Activated CD4-positive, alpha-beta T cell treated with anti-CD3 and anti-CD28 coated beads, Interleukin-2, amount 50 U/mL, for 4 hours (primary cell): ENCODE results near the gene NUDT3.
"Not testable (repeated sequence)": the region's sequence is repeated elsewhere in the genome, so short reads cannot be mapped to it uniquely, and the experiment has no call there.

Source experiments
- DNase-seq, 2 experiments: peaks; one replicate each; pipeline ENCODE4 v3.0.0-alpha.2; 2020

The NUDT3 gene

DNA sequence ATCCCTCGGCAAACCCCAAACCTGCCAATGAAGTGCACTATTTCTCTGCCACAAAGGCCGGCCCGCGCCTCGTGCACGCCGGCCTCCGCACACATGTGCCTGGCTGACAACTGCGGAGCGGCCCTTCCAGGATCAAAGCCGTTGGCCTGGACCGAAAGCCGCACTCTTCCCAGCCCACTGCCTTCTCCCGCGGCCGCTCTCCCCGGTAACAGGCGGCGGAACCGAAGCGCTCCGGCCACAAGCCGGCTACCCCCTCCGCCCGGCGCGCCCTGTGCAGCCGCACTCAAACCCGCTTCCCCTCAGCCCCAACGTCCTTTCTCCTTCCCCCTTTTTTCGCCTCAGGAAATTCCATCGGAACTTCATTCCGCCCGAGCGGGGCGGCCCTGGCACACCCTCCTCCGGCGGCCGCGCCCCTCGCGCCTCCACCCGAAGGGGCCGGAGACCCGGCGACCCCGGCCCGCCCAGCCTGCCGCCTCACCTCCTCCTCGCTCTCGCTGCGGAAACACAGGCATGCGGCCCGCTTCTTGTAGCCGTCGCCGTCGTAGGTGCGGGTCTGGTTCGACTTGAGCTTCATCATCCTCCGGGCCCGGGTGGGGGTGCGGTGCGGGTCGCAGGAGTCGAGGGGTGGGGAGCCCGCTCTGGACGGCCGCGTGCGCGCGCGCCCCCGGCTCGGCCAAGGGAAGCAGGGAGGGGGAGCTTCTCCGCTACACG lies 528 bp downstream of the NUDT3 start:
- peak; percentile 39 to 50 for DNase-seq

DNA sequence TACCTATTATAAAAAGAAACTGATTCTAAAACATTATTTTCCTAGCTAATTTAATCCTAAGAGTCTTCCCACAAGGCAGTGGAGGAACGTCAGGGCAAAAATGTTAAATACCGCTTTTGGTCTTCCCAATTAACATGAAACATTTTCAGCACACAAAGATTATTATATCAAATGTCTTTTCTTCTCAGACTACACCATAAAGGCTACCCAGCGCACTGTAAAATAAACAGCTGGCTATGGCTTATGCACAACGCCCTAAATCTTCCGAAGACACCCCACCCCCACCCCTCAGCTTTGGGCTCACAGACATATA lies 1.0 kb downstream of the NUDT3 start:
- no peak for DNase-seq

DNA sequence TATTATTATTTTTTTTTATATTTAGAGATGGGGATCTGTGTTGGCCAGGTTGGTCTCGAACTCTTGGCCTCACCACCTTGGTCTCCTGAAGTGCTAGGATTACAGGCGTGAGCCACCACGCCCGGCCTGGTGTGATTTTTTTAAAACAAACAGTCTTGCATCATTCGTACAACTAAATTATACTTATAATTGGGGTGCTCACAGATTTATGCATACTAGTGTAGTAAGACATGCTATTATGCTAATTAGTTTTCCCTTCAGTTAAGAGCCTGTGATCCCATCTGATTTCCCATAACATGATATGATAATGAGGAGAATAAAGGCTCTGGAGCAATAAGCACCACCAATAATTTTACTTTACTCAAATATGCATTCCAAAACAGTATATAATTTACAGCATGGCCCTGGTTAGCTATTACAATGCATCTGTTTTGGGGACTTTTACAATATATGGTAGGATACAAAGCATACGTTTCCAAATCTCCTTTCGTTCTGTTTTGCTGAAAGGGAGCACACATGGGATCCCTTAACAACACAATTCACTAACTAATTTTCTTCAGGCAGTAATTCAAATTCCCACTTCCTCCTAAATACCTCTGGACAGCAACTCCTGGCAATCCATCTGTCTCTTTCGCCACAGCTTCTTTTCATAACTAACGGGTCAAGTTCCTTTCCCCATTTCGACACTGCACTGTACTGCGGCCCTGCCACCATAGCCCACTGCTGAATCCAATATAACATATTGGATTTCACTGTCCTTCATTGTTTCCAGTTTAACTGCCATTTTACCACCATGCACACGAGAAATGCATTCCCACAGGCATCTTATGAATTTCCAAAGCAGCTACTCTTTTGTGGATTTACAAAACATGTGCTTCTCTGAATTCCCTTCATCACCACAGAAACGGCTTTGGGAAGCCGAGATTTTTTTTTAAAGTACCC lies 1.7 kb downstream of the NUDT3 start:
- no peak for DNase-seq

DNA sequence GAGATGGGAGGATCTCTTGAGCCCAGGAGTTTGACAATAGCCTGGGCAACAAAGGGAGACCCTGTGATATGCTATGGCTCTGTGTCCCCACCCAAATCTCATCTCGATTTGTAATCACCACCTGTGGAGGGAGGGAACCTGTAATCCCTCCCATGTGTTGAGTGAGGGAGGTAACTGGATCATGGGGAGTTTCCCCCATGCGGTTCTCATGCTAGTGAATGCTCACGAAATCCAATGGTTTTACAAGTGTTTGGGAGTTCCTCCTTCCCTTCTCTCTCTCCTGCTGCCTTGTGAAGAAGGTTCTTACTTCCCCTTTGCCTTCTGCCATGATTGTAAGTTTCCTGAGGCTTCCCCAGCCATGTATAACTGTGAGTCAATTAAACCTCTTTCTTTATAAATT lies 3.4 kb downstream of the NUDT3 start:
- DNase-seq, result no peak

DNA sequence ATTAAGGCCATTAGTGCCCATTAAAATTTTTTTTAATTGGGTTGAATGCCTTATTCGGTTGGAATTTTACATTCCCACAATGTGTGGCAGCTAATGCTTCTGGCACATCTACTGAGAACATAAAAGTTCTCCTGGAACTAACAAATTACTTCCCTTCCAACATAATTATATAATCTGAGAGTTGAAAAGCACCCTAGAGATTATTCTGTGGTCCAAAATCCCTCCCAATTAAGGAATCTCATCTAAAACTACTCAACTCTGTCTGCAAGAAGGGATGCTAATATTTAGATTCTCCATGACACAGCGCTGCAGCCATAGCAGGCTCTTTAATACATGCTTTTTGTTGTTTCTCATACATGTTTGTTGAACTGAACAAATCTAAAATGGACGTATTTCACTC lies 4.0 kb downstream of the NUDT3 start:
- DNase-seq, result no peak

DNA sequence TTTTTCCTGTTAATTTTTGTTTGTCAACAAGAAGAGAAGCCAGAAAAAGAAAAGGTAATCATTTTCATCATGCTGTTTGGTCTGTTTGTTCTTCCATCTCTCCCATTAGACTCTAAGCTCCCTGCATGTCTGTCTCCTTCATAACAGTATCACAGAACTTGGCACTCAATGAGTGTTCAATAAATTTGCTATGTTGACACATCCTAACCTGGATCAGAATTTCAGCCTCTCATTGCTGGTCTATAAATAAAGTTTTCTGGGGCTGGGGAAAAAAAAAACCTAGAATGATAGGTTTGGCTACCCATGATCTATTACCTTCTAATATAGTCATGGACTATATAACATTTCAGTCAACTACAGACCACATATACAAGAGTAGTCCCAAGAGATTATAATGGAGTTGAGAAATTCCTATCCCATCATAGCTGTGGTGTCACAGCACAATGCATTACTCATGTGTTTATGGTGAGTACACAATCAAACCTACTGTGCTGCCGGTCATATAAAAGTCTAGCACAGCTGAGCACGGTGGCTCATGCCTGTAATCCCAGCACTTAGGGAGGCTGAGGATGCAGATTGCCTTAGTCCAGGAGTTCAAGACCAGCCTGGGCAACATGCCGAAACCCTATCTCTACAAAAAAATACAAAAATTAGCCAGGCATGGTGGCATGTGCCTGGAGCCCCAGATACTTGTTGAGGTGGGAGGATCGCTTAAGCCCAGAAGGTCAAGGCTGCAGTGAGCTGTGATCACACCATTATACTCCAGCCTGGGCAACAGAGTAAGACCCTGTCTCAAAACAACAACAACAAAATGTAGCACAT lies 5.9 kb downstream of the NUDT3 start:
- DNase-seq, result no peak

DNA sequence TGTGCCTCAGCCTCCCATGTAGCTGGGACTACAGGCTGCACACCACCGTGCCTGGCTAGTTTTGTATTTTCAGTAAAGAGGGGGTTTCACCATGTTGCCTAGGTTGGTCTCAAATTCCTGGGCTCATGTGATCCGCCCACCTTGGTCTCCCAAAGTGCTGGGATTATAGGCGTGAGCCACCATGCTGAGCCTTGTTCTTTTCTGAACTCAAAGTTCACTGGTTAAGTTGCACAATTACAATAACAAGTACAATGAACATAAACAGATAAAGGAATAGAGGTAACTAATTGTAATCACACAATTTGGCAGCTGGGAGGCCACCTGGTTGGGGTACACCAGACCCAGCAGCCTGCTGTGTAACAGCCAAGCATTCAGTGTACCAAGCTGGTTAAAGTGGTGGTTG lies 6.7 kb downstream of the NUDT3 start:
- no peak for DNase-seq

DNA sequence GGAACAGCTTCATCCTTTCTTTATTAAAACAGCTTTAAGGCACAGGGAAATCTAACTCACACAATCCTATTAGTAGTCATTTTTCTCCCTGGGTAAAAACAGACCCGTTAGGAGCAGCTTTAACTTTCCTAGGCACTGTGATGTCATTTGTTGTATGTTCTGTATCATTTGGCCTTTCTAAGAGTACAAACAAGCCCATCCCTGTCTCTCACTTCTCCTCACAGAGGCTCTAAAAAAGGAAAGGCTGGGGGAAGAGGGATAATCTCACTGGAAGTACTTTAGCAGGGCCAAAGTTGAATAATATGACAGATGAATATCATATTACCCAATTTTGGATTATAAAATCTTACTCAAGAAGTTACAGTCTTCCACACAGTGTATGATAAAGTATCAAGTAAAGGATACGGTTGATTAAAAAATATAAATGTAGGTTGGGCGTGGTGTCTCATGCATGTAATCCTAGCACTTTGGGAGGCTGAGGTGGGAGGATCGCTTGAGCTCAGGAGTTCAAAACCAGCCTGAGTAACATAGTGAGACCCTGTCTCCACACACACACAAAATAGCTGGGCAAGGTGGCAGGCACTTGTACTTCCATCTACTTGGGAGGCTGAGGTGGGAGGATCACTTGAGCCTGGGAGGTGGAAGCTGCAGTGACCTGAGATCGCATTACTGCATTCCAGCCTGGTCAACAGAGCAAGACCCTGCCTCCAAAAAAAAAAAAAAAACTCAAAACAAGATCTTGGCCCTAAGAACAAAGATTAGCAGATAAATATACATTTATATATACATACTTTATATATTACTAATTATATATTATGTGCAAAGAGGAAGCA lies 7.9 kb downstream of the NUDT3 start:
- DNase-seq, result no peak

DNA sequence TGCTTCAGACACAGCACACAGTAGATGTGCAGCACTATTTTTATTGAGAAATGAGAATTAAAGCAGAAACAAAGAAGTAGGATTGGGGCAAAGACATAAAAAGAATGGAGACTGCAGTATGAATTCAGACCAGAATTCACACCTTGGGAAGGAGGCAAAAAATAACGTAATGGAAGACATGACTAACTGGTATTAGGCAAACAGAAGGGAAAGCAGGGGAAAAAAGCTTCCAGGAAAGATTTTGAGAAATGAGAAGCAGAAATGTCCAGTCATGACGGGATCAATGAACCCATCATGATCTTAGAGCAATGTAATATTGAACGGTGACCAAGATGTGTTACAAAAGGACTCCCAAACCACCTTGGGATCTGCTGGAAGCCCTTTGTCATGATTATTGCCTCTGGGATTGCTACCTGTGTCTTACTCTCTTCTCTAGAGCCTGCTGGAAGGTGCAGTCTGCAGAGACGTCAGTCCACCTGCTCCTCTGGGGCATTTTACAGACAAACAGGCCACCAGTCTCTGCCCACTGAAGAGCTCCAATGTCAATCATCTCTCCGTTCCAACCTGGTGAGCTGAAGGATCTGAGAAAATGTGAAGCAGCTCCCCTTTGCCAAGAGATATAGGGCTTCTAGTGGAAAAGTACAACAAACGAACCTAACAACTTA lies 8.7 kb downstream of the NUDT3 start:
- DNase-seq, result no peak

DNA sequence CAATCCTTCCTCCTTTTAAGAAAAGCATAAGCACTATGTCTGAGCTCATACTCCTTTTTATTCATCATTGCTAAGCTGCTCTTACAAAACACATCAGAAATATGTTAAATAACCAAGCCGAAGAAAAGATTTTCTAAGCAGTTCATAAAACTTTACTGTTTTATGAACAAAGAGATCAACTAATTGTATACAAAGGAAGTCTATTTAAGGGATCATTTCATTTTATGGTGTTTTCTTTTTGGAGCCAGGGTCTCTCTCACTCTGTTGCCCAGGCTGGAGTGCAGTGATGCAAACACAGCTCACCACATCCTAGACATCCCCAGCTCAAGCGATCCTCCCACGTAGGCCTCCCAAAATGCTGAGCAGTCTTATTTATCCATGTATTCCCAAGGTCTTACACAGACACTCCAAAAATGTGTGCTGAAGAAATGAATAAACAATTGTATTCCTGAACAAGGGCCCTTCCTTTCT lies 9.3 kb downstream of the NUDT3 start:
- no peak for DNase-seq

DNA sequence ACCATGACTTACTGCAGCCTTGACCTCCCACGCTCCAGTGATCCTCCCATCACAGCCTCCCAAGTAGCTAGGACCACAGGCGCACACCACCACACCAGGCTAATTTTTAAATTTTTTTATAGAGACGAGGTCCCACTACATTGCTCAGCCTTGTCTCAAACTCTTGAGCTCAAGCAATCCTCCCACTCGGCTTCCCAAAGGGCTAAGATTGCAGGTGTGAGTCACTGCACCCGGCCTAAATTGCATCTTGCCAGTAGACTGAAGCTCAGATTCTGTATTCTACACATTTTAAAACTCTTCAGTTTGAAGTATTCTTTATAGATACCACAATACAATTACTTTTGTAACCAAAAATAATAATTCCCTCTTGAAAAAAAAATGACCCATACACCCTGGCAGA lies 11.4 kb downstream of the NUDT3 start:
- peak in 1 of 2 experiments; percentile 17 for DNase-seq

DNA sequence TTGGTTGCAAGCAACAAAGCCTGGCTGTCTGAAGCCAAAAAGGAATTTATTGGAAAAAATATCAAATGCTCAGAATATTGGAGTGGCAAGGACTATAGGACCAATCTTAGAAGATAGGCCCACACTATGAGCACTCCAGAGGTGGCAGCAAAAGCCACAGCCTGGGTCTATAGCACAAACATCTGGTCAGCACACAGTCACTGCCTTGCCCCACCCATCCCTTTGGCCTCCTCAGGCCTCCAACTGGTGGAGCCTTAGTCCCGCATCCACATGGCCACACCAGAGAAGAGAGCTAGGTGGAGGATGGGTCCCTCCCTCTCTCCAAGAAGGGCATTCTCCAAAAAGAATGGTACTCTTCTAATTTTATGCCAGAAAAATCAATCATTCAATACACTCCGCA lies 14.0 kb downstream of the NUDT3 start:
- no peak for DNase-seq

DNA sequence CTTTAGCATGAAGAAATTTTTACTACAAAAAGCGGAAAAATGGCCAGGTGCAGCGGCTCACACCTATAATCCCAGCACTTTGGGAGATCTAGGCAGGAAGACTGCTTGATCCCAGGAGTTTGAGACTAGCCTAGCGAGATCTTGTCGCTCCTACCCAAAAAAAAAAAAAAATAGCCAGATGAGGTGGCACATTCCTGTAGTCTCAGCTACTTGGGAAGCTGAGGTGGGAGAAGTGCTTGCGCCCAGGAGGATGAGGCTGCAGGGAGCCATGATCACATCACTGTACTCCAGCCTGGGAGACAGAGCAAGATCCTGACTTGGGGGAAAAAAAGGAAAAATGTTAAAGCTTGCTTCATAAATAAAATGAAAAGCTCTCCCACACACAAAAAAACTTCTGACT lies 14.5 kb downstream of the NUDT3 start:
- DNase-seq, result no peak

DNA sequence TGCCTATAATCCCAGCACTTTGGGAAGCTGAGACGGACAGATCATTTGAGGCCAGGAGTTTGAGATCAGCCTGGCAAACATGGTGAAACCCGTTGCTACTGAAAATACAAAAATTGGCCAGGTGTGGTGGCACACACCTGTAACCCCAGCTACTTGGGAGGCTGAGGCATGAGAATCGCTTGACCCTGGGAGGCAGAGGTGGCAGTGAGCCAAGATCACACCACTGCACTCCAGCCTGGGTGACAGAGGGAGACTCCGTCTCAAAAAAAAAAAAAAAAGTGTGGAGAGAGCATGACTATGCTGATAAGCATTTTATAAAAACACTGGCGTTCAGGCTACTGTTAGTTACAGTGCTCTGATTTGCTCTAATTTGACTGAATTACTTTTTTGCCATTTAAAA lies 14.9 kb downstream of the NUDT3 start:
- not testable (repeated sequence) for DNase-seq

DNA sequence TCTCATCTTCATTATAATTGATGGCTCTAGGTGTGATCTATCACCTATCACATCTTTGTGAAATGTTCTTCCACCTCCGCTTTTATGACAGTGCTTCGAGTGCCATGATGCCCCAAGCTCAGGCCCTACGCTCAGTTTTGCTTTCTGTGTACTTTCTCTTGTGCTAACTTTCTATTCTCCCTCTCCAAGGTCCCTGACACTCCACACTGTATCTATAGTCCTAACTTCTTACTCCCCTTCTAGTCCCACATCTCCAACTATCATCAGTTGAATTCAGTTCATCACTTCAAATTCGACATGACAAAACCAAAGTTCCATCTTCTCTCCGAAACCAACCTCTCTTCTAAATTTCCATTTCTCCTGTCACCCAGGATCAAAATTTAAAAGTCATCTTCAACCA lies 16.6 kb downstream of the NUDT3 start:
- no peak for DNase-seq

DNA sequence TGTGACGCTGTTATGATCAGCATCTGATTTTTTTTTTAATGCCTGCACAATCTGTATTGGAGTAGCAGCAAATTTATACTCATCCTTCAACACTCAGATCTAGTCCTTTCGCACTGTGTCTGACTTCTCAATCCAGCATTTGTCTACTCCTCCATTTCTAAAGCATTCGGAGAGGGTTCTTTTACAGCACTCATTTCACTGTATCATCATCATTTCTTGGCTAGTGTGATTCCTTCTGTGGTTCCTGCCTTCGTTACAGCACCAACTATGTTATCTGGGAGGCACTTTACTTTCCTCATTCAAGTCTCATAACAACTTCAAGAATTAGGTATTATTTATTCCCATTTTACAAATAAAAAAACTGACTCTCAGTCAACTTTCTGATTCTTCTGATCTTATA lies 18.0 kb downstream of the NUDT3 start:
- DNase-seq, result no peak

DNA sequence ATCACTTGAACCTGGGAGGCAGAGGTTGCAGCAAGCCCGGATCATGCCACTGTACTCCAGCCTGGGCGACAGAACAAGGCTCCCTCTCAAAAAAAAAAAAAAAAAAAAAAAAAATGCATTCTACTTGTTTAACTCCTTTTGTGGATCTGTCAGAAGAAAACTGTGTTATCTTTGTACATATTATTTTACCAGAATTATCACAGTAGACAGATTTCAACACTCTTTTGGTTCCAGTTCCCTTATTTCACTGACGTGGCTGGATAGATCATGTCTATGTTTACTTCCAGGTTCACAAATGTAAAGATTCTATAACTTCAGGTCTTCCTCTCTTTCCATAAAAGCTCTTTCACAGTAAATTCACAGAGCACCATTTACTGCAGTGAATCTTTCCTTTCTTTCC lies 18.4 kb downstream of the NUDT3 start:
- DNase-seq, result no peak

DNA sequence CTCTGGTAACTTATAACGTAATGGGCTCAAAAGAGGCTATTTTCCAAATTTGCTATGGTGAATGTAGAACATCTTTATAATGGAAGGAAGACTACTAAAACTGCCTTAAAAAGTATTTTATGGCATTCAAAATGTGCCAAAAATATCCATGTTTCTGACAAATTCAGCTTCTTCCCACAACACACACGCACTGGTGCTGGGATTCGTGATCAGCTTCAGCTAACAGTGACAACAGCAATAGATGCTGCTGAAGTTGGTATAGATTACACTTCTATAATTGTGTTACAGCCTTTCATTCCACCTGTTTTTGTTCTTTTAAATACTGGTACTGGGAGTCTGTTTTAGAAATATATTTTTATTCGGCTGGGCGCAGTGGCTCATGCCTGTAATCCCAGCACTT lies 19.0 kb downstream of the NUDT3 start:
- DNase-seq, result no peak

DNA sequence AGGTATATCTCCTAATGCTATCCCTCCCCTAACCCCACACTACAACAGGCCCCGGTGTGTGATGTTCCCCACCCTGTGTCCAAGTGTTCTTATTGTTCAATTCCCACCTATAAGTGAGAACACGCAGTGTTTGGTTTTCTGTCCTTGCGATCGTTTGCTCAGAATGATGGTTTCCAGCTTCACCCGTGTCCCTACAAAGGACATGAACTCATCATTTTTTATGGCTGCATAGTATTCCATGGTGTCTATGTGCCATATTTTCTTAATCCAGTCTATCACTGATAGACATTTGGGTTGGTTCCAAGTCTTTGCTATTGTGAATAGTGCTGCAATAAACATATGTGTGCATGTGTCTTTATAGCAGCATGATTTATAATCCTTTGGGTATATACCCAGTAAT lies 20.6 kb downstream of the NUDT3 start:
- DNase-seq, result not testable (repeated sequence)

DNA sequence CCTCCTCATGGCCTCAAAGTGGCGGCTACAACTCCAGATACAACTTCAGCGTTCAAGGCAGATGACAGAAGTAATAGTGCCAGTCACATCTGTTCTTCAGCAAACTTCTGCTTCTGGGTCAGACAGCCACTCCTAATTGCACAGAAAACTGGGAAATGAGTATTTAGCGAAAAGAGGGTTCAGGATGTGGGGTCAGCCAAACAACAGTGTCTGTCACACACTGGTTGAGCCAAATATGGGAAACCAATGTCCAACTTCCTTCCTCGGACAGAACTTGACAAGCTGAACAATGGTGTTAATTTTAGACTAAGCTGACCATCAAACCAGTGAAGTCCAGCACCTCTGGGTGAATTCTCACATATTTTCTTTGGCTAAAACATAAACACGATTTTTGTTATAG lies 22.1 kb downstream of the NUDT3 start:
- DNase-seq, result no peak

DNA sequence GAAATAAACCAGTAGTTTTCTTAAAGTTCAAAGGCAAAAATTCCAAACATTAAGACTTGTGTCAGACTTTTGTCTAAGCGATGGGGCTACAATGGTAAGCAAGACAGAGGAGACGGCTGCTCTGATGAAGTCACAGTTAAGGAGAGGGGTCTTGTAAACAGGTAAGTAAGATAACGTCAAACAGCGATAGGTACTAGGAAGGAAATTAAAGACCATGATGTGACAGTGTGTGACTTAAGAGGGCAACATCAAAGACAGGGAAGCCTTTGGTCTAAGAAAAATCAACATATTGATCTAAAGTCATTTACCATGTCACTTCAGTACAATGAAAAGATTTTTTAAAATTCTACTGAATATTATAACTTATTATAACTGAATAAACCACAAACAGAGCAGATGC lies 23.1 kb downstream of the NUDT3 start:
- DNase-seq, result no peak

DNA sequence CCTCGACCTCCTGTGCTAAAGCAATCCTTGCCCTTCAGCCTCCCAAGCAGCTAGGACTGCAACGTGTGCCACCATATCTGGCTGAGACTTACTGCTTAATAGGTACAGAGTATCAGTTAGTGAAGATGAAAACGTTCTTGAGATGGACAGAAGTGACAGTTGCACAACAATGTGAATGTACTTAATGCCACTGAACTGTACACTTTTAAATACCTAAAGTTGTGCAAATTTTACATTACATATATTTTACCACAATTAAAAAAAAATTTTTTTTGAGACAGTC lies 25.9 kb downstream of the NUDT3 start:
- DNase-seq, result no peak
